Fibroblast of lung (primary cell): Measurements from ENCODE around the gene LMNA.

Experiments used
- CTCF ChIP-seq, 2 donors: IDR thresholded peaks in 1 of 2; conservative IDR thresholded peaks in 1 of 2; 1 replicate in 1 of 2; 2 replicates in 1 of 2; pipeline ENCODE4 v1.5.1; 2011 to 2012; ENCODE audit warnings: low read length in 2 of 2, control low read depth in 1 of 2, inconsistent platforms in 1 of 2, low read depth in 1 of 2, mild to moderate bottlenecking in 1 of 2
- EZH2 ChIP-seq: IDR thresholded peaks from 2 replicates; pipeline ENCODE4 v1.5.1; 2012; ENCODE audit warnings: low read length, control low read depth, mild to moderate bottlenecking; ENCODE audit errors: missing control alignments

GRCh38 chr1:156176610-156177210 lies 62.2 kb downstream of the LMNA start:
- TF ChIP-seq CTCF (conservative IDR thresholded peaks at IDR 0.05 in 1 of 2, IDR thresholded peaks at IDR 0.05 in 1 of 2; ENCODE audit: low read depth in 1 of 2, low read length in 2 of 2) (no peak), EZH2 (no peak)
